Caco-2 (cell line): ENCODE results near the gene SNX1. TPM values are rescaled to one million over a fixed set of nuclear protein-coding genes. Genes with fewer than 3 reads are reported as not detected.
A peak's percentile ranks its signal among the peaks of the same experiment; 100 is the strongest.

Experiments used
- BruUV-seq: library from RNA; stranded (reverse); fragments of 400-500 nt; replicated peaks from 2 replicates; lab custom pipeline; 2021; lab: Mats Ljungman, UMichigan
- CTCF ChIA-PET: fragments of 300-600 bp; sonication (Branson Sonifier 250); formaldehyde crosslinking; loops from one replicate; lab custom pipeline; 2022; ENCODE audit warnings: antibody characterized with exemption; lab: Charles Lee
- POLR2A ChIA-PET: fragments of 300-600 bp; sonication (Branson Sonifier 250); formaldehyde crosslinking; loops from one replicate; lab custom pipeline; 2022; ENCODE audit warnings: antibody characterized with exemption; lab: Charles Lee
- DNase-seq, 2 experiments: peaks; one replicate each; pipeline versions ENCODE4 v3.0.0 to v3.0.0-alpha.2; 2020 to 2022
- H3K27me3 ChIP-seq: replicated peaks from 2 replicates; pipeline ENCODE4 v1.6.0; 2011; ENCODE audit warnings: low read length; ENCODE audit not compliant: control insufficient read depth, insufficient read depth
- H3K36me3 ChIP-seq: 2 replicates; pipeline ENCODE4 v1.5.1; 2011; ENCODE audit warnings: low read length; ENCODE audit not compliant: control insufficient read depth, insufficient read depth
- H3K4me1 ChIP-seq: fragments of 250-450 bp; sonication (Bioruptor Pico); 2 replicates; pipeline ENCODE4 v1.5.1; 2020; ENCODE audit warnings: mild to moderate bottlenecking
- H3K4me3 ChIP-seq: 2 replicates; pipeline ENCODE4 v1.5.1; 2011; ENCODE audit warnings: low read depth, mild to moderate bottlenecking, control low read depth, low read length
- H3K9me3 ChIP-seq: fragments of 250-450 bp; sonication (Bioruptor Pico); 2 replicates; pipeline ENCODE4 v1.5.1; 2020; ENCODE audit warnings: mild to moderate bottlenecking, moderate library complexity
- H3K27ac Mint-ChIP-seq: one replicate; pipeline ENCODE4 v1.8.0; 2022; ENCODE audit warnings: mixed read lengths; ENCODE audit not compliant: unreplicated experiment
- H3K27me3 Mint-ChIP-seq: one replicate; pipeline ENCODE4 v1.8.0; 2022; ENCODE audit warnings: mixed read lengths; ENCODE audit not compliant: insufficient read depth, unreplicated experiment
- H3K36me3 Mint-ChIP-seq: one replicate; pipeline ENCODE4 v1.8.0; 2022; ENCODE audit warnings: mild to moderate bottlenecking, mixed read lengths; ENCODE audit not compliant: insufficient read depth, unreplicated experiment
- H3K4me1 Mint-ChIP-seq: one replicate; pipeline ENCODE4 v1.8.0; 2022; ENCODE audit warnings: low read depth, mixed read lengths; ENCODE audit not compliant: unreplicated experiment
- H3K4me3 Mint-ChIP-seq: one replicate; pipeline ENCODE4 v1.8.0; 2022; ENCODE audit warnings: mild to moderate bottlenecking, moderate library complexity, mixed read lengths; ENCODE audit not compliant: unreplicated experiment
- H3K9me3 Mint-ChIP-seq: one replicate; pipeline ENCODE4 v1.8.0; 2022; ENCODE audit warnings: mixed read lengths; ENCODE audit not compliant: unreplicated experiment
- intact Hi-C: fragments of 100-400 bp; cut with micrococcal nuclease; formaldehyde crosslinking; loops from one replicate; pipeline ENCODE4 v1.10.0; 2022; ENCODE audit not compliant: unreplicated experiment
- total RNA-seq: library from RNA; stranded (reverse); gene quantifications from 2 replicates; pipeline ENCODE4 v1.2.3, GENCODE V29; 2022
- TF ChIP-seq, protein P1 (sequence below), 2 experiments: fragments of 200-600 bp in 1 of 2; IDR thresholded peaks; 1 replicate in 1 of 2; 2 replicates in 1 of 2; pipeline versions ENCODE4 v1.5.1 to v1.8.0; 2011 to 2022; ENCODE audit warnings: antibody characterized with exemption in 1 of 2, control low read depth in 1 of 2, inconsistent platforms in 1 of 2, low read depth in 1 of 2, low read length in 1 of 2, mild to moderate bottlenecking in 1 of 2, moderate library complexity in 1 of 2; ENCODE audit not compliant: insufficient read depth in 1 of 2, severe bottlenecking in 1 of 2, unreplicated experiment in 1 of 2

Gene SNX1
- total RNA-seq, 1 experiment from 2014 or later = 75.7 TPM

DNA sequence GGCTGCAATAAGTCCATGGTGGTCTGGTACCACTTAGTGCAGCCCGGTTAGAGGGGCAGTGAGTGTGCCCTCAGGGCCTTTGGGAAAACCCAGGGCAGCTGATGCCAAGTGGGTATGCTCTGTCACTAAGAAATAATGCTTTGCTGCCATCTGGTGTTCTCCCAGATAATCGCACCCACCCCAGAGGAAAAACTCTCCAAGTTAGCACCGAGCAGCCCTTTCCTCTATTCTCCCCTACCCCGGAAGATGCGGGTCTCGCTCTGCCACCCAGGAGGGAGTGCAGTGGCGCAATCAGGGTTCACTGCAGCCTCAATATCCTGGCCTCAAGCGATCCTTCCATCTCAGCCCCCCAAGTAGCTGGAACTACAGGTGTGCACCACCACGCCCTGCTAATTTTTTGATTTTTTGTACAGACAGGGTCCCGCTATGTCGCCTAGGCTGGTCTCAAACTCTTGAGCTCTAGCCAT lies 28.2 kb upstream of the SNX1 start:
- no TSS peak for BruUV-seq
- Histone ChIP-seq H3K9me3 (no peaks in the 10 kb centered on the region), H3K27me3 (no peaks in the 10 kb centered on the region), H3K4me3 (no peak overlapping the region), H3K4me1 (peaks cover 19% of the 10 kb centered on the region), H3K36me3 (no peaks in the 10 kb centered on the region; the same call in 1 of the 2 replicates)
- ChIA-PET POLR2A (no interaction called here), CTCF (interaction anchor here (1.3 to 1.8 kb wide), 3 partner anchors 17 to 315 kb away, joined by 4 to 29 read pairs (median 6); partner anchors contain the start of gene DAPK2)
- Mint-ChIP-seq H3K4me3 (no peak overlapping the region), H3K9me3 (no peaks in the 10 kb centered on the region), H3K27me3 (no peaks in the 10 kb centered on the region), H3K27ac (no peak overlapping the region), H3K4me1 (peaks cover 5% of the 10 kb centered on the region), H3K36me3 (no peaks in the 10 kb centered on the region)
- peak; percentile 58 to 77 for DNase-seq
- TF ChIP-seq, protein P1, sequence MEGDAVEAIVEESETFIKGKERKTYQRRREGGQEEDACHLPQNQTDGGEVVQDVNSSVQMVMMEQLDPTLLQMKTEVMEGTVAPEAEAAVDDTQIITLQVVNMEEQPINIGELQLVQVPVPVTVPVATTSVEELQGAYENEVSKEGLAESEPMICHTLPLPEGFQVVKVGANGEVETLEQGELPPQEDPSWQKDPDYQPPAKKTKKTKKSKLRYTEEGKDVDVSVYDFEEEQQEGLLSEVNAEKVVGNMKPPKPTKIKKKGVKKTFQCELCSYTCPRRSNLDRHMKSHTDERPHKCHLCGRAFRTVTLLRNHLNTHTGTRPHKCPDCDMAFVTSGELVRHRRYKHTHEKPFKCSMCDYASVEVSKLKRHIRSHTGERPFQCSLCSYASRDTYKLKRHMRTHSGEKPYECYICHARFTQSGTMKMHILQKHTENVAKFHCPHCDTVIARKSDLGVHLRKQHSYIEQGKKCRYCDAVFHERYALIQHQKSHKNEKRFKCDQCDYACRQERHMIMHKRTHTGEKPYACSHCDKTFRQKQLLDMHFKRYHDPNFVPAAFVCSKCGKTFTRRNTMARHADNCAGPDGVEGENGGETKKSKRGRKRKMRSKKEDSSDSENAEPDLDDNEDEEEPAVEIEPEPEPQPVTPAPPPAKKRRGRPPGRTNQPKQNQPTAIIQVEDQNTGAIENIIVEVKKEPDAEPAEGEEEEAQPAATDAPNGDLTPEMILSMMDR (IDR thresholded peaks at IDR 0.05; ENCODE audit: insufficient read depth in 1 of 2, low read depth in 1 of 2, low read length in 1 of 2, severe bottlenecking in 1 of 2, unreplicated experiment in 1 of 2) = peak; percentile 66 to 77
- intact Hi-C loops = loop anchor here (1.0 to 2.0 kb wide), 4 partner anchors 123 to 457 kb away; no protein-coding TSS in a partner anchor

GRCh38 chr15:64068133-64068532 lies 27.6 kb upstream of the SNX1 start:
- Mint-ChIP-seq H3K4me3 (no peak overlapping the region), H3K36me3 (no peaks in the 10 kb centered on the region), H3K4me1 (peaks cover 5% of the 10 kb centered on the region), H3K9me3 (no peaks in the 10 kb centered on the region), H3K27ac (no peak overlapping the region), H3K27me3 (no peaks in the 10 kb centered on the region)
- ChIA-PET CTCF (interaction anchor here (0.7 to 1.8 kb wide), 4 partner anchors 18 to 316 kb away, joined by 3 to 29 read pairs (median 5); partner anchors contain the start of gene DAPK2), POLR2A (no interaction called here)
- Histone ChIP-seq H3K27me3 (no peaks in the 10 kb centered on the region), H3K4me1 (peaks cover 22% of the 10 kb centered on the region), H3K36me3 (no peaks in the 10 kb centered on the region; the same call in 1 of the 2 replicates), H3K4me3 (no peak overlapping the region), H3K9me3 (no peaks in the 10 kb centered on the region)
- no TSS peak for BruUV-seq
- TF ChIP-seq, protein P1 (IDR thresholded peaks at IDR 0.05; ENCODE audit: insufficient read depth in 1 of 2, low read depth in 1 of 2, low read length in 1 of 2, severe bottlenecking in 1 of 2, unreplicated experiment in 1 of 2) = no peak
- no peak for DNase-seq
- intact Hi-C loops = no loop called here

- ChIA-PET CTCF (interaction anchor here (1.0 to 1.3 kb wide), 3 partner anchors 20 to 460 kb away, joined by 3 to 4 read pairs (median 3); no protein-coding TSS in a partner anchor), POLR2A (no interaction called here)
- Histone ChIP-seq H3K4me3 (no peak overlapping the region), H3K36me3 (no peaks in the 10 kb centered on the region; the same call in 1 of the 2 replicates), H3K9me3 (no peaks in the 10 kb centered on the region), H3K4me1 (peaks cover 22% of the 10 kb centered on the region), H3K27me3 (no peaks in the 10 kb centered on the region)
- TF ChIP-seq, protein P1 (IDR thresholded peaks at IDR 0.05; ENCODE audit: insufficient read depth in 1 of 2, low read depth in 1 of 2, low read length in 1 of 2, severe bottlenecking in 1 of 2, unreplicated experiment in 1 of 2) = no peak
- peaks cover 7% of the 10 kb centered on the region for H3K36me3 Mint-ChIP-seq
- H3K27me3 Mint-ChIP-seq = no peaks in the 10 kb centered on the region
- no peak overlapping the region for H3K4me3 Mint-ChIP-seq
- intact Hi-C loops = no loop called here
- DNase-seq = no peak
- no peaks in the 10 kb centered on the region for H3K9me3 Mint-ChIP-seq
- no TSS peak for BruUV-seq
- no peak overlapping the region for H3K27ac Mint-ChIP-seq
- H3K4me1 Mint-ChIP-seq = peaks cover 5% of the 10 kb centered on the region
These were observed 25.7 kb upstream of the SNX1 start for GRCh38 chr15:64070106-64070505.
